Activated gamma-delta T cell treated with Interleukin-2 at 50 U/mL for 16 hours (primary cell): ENCODE data around the gene CNGB1.
"Not testable (repeated sequence)": the region's sequence is repeated elsewhere in the genome, so short reads cannot be mapped to it uniquely, and the experiment has no call there.

Experiments
- DNase-seq: peaks from one replicate; pipeline ENCODE4 v3.0.0-alpha.2; 2020

CNGB1 gene

DNA sequence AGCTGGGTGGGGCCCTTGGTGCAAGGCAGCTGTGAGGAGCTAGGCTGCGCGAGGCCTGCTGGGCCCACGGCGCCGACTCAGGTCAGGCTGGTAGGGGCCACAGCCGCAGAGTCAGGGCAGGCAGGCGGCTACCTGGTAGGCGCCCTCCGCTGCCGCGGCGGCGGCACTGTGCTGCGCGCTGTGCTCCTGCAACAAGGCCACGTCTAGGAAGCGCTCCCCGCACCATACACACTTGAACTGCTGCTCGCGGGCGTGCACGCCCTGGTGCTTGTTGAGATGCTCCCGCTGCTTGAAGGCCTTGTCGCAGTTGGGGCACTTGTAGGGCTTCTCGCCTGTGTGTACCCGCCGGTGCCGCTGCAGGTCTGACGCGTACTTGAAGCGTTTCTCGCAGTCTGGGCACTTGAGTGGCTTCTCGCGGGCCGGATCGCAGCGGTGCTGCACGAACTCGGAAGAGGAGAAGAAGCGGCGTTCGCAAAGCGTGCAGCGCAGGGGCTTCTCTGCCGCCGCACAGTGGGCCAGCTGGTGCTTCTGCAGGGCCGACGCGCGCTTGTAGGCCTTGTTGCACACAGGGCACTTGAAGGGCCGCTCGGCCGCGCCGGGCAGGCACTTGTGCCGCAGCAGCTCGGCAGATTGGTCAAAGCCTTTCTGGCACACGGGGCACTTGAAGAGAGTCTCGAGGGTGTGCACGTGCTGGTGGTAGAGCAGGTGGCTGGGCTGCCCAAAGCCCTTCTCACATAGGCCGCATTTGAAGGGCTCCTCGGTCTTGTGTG, 25.7 kb upstream of the CNGB1 start:
- DNase-seq: no peak

GRCh38 chr16:57995721-57996405, 24.9 kb upstream of the CNGB1 start:
- no peak for DNase-seq

GRCh38 chr16:57994778-57995177, 23.9 kb upstream of the CNGB1 start:
- DNase-seq: peak; percentile 54

DNA sequence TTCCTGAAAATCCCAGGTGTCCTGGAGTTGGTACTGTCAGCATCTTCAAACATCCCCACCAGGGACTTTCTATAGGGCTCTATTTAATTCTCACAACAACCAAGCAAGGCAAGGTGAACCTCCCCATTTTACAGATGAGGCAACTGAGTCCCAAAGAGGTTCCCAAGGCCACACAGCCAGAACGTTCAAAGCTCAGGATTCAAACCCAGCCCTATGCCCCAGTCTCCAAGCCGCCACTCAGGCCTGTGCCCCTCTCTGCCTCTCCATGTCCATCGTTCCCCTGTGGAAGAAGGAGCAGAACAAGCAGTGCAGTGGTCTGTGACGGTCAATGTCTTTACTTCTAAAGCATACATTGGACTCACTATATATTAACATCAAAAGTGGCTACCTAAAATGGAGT, 23.4 kb upstream of the CNGB1 start:
- DNase-seq: no peak

GRCh38 chr16:57993897-57994296, 23.0 kb upstream of the CNGB1 start:
- DNase-seq: no peak

DNA sequence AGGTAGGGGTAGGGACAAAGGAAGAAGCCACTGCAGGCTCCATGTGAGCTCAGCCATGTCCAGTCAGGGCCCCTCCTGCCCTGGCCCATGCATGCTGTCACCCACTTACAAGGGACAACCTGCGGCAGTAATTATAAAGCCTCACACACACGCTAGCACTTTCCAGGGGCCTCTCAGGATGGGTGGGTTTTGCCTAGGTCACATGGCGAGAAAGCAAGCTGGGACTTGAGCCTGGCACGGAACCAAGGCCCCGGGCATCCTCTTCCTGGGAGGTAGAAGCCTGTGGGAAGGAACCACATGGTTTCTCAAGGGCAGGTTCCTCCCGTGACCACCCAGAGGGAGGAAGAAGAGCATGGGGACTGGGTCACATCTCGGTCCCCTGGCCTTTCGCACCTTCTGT, 22.5 kb upstream of the CNGB1 start:
- no peak for DNase-seq

GRCh38 chr16:57992084-57992483, 21.2 kb upstream of the CNGB1 start:
- DNase-seq: no peak

GRCh38 chr16:57991551-57992059, 20.7 kb upstream of the CNGB1 start:
- no peak for DNase-seq

GRCh38 chr16:57988929-57989328, 18.0 kb upstream of the CNGB1 start:
- no peak for DNase-seq

DNA sequence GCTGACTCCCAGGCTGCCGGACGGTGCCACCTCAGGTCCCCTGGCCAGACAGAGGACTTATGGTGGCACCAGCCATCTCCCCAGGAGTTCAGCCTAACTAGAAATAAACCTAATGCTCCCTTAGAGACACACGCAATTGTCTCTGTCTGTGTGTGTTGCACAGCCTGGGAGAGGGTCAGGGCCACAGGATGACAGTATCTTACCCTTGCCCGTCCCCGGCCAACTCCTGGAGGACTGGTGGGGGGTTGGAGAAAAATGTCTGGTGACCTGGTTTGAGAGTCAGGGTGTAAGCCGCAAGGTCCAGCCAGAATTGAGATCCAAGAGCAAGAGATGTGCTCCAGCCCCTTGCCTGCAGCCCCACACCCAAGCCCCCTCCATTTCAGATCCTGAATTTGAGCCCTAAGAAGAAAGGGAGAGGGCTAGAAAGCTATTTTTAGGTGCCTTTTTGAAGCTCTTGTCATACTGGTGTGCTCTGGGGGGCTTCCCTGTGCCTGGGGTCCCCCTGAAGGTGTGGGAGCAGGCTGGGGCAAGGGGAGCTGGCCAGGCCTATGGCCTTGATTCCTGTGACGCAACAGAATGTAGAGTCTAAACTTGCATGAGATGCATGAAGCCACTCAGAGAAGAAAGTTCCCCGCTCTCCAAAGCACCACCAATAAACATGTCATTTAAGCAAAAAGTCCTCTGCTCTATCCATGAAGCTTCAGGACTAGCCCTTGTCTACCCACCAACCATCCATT, 16.7 kb upstream of the CNGB1 start:
- no peak for DNase-seq

DNA sequence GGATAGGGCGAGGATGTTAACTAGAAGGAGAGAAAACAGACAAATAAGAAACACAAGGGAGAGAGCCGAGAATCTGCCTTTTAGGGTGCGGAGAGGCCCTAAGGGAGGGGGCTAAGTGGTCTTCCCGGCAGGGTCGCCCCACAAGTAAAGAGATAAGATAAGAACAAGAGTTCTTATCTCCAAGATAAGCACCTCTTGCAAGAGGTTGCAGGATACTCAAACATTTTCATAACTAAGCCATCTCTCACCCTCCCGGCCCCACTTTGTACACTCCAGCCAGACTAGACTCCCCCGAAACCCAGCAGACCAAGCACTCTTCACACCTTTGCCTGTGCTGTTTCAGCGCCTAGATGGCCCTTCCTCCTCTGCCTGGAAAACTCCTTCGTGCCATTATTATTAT, 15.3 kb upstream of the CNGB1 start:
- DNase-seq: no peak

DNA sequence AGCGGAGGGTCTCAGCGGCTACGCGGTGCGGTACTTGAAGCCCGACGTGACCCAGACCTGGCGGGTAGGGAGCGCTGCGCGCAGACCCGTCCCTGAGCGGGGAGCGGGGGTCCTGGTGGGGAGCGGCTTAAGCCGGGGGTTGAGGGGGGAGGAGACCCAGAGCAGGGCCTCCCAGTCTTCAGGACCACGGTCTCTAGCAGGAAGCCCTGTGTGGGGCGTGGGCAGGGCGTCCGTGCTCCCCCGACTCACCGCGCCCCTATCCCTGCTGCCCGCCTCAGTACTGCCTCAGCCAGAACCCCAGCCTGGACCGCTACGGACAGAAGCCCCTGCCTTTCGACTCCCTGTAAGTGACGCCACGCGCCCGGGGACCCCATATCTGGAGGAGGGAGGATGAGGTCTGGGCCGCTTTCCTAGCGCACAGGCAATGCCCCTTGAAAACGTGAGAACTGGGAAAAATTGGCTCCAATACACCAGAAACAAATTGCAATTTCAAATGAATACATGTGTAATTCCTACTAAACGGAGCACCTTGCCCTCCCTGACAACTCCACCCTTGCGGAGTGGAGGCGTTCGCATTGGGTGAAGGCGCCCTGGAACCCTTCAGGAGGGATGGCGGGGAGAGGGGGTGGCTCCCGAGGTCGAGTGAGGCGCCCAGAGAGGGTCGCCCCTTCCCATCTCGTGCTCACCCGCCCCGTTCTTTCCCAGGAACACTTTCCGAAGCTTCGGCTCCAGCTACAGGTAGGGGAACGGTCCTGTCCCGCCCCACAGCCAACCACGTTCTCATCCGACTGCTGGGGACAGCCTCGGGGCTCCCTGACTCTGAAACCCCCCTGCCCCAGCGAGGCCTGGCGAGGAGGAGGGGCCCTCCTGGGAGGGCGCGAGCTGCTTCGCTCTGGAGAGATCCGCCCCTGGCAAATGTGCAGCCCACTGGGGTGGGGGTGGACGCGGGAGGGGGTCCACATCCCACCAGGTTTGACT, 14.6 kb upstream of the CNGB1 start:
- DNase-seq: no peak

DNA sequence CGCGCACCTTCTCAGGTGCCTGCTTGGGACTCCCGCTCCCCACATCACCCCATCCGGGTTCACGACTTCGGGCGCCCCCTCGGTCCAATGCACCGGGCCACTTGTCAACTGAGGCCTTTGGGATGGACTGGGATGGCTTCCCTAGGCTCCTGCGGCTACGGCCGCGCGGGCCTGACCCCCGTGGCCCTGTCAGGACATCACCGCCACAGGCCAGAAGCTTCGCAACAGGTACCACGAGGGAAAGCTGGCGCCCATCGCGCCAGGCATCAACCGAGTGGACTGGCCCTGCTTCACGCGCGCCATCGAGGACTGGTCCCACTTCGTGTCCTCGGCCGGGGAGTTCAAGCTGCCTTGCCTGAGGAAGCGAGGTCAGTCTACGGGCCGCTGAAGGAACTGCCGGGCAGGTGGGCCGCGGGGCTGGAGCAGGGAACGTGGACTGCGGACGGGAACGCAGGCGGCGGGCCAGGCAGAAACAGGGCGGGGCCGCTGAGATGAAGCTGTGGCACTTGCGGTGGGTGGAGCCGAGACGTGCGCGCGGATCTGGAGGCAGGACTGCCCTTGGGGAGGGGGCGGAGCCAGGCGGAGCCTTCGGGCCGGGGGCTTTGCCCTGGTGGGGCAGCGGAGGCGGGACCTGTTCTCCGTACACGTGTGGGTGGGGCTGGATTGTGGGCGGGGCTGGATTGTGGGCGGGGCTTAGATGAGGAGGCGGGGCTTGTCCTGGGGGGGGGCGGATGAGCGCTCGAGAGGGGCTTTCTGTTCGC, 13.7 kb upstream of the CNGB1 start:
- DNase-seq: peak; percentile 84

GRCh38 chr16:57982385-57982784, 11.5 kb upstream of the CNGB1 start:
- DNase-seq: no peak

- no peak for DNase-seq
Observed at GRCh38 chr16:57981636-57982035, 10.7 kb upstream of the CNGB1 start.

- no peak for DNase-seq
Observed at GRCh38 chr16:57979006-57979585, 8.2 kb upstream of the CNGB1 start.

DNA sequence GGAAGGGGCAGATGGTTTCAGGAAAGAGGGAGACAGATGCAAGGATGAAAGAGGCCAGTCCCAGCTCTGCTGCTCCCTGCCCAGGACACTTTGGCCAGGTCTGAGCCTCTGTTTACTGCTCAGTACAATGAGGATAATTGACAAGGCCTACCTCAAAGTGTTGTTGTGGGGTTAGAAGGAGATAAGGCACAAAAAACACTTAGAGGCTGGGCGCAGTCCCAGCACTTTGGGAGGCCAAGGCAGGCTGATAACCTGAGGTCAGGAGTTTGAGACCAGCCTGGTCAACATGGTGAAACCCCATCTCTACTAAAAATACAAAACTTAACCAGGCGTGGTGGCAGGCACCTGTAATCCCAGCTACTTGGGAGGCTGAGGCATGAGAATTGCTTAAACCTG, 7.1 kb upstream of the CNGB1 start:
- DNase-seq: not testable (repeated sequence)

GRCh38 chr16:57977418-57978069, 6.6 kb upstream of the CNGB1 start:
- no peak for DNase-seq

DNA sequence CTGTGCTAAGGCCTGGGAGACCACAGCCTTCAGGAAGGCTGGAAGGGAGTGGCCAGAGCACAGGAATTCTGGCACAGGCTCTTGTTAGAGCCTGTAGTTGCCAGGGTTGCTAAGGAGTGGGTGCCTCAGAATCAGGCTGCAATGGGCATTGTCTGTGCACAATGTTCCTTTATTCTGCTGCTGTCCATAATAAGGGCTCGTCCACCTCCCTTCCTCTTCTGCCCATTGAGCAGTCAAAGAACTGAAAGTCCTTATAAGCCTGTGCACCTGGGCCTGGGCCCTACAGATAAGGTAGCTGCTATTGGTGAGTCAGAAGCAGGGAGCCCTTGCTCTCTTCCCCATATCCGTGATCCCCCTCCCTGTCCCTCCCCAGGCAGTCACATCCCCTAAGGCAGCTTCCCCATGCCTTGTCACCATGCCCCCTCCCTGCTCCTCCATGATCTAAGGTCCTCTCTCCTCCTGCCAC, 5.4 kb upstream of the CNGB1 start:
- no peak for DNase-seq

DNA sequence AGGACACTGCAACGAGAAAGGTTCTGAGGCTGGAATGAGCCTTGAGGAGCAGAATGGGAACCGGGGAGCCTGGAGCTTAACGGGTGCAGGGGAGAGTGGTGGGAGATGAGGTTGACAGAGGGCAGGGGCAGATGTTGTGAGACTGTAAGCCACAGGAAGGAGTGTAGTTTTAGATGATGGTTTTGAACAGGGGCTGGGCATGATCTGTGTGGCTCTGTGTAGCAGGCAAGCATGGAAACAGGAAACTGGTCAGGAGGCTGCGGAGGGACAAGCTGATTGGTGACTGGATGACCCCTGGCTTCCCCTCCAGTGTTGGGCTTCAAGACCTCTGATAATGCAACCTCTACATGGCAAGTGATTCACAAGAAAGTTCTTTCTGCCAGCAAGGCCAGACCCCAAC, 1.4 kb upstream of the CNGB1 start:
- no peak for DNase-seq

DNA sequence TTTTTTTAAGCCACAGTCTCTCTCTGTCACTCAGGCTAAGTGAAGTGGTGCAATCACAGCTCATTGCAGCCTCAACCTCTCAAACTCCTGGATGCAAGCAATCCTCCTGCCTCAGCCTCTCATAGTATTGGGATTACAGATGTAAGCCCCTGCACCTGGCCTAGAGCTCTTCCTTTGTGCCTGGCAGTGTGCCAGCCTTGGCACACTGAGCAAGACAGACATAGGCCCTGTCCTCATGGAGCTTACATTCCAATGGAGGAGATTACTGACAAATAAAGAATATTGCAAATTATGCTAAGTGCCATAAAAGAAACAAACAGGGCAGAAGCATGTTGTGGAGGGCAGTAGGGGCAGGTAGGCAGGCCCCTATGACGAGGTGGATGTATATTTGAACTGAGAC, 920 bp upstream of the CNGB1 start:
- DNase-seq: no peak
